NT2/D1 (cell line): ENCODE measurements around the gene MOB3B.
"Not testable (repeated sequence)": the region's sequence is repeated elsewhere in the genome, so short reads cannot be mapped to it uniquely, and the experiment has no call there.

Experiments used
- DNase-seq: peaks from one replicate; pipeline ENCODE4 v3.0.0-alpha.2; 2011; ENCODE audit warnings: low read depth, low spot score
- H3K27me3 ChIP-seq: 2 replicates; pipeline ENCODE4 v1.6.0; 2011; ENCODE audit warnings: mild to moderate bottlenecking; ENCODE audit not compliant: insufficient read length, insufficient read depth
- H3K36me3 ChIP-seq: 2 replicates; pipeline ENCODE4 v1.6.1; 2011; ENCODE audit warnings: mild to moderate bottlenecking, low read length, mixed read lengths; ENCODE audit not compliant: insufficient read depth, insufficient read length
- H3K4me1 ChIP-seq: 2 replicates; pipeline ENCODE4 v1.5.1; 2011; ENCODE audit not compliant: insufficient read depth, insufficient read length
- H3K4me3 ChIP-seq: 2 replicates; pipeline ENCODE4 v1.5.1; 2011; ENCODE audit warnings: low read depth; ENCODE audit not compliant: insufficient read length
- H3K9ac ChIP-seq: 2 replicates; pipeline ENCODE4 v1.6.0; 2011; ENCODE audit warnings: low read depth; ENCODE audit not compliant: insufficient read length
- H3K9me3 ChIP-seq: 2 replicates; pipeline ENCODE4 v1.5.1; 2011; ENCODE audit warnings: mild to moderate bottlenecking, low read length; ENCODE audit not compliant: insufficient read depth
- SUZ12 ChIP-seq: IDR thresholded peaks from 2 replicates; pipeline ENCODE4 v1.6.1; 2011; ENCODE audit not compliant: insufficient read length, insufficient read depth; ENCODE audit errors: extremely low read depth
- YY1 ChIP-seq: IDR thresholded peaks from 2 replicates; pipeline ENCODE4 v1.6.1; 2011; ENCODE audit not compliant: insufficient read length, insufficient read depth
- ZNF274 ChIP-seq: IDR thresholded peaks from 2 replicates; pipeline ENCODE4 v1.6.1; 2011; ENCODE audit warnings: mild to moderate bottlenecking, low read depth, low read length

Gene MOB3B

GRCh38 chr9:27514551-27514950 is 15.1 kb downstream of the MOB3B start:
- Histone ChIP-seq H3K36me3 (no peaks in the 10 kb centered on the region), H3K4me3 (no peak overlapping the region)

GRCh38 chr9:27511771-27512170 is 17.8 kb downstream of the MOB3B start:
- H3K9me3 ChIP-seq: no peaks in the 10 kb centered on the region
- H3K27me3 ChIP-seq: no peaks in the 10 kb centered on the region
- no peak overlapping the region for H3K9ac ChIP-seq
- TF ChIP-seq SUZ12 (no peak), ZNF274 (no peak), YY1 (no peak)
- no peak for DNase-seq
- no peak overlapping the region for H3K4me3 ChIP-seq
- H3K4me1 ChIP-seq: no peaks in the 10 kb centered on the region
- H3K36me3 ChIP-seq: no peaks in the 10 kb centered on the region

More at GRCh38 chr9:27514551-27514950, 15.1 kb downstream of the MOB3B start:
- no peak for DNase-seq
- no peak for TF ChIP-seq ZNF274
- no peak for TF ChIP-seq YY1
- TF ChIP-seq SUZ12: no peak
- Histone ChIP-seq H3K27me3 (no peaks in the 10 kb centered on the region), H3K4me1 (no peaks in the 10 kb centered on the region), H3K9me3 (no peaks in the 10 kb centered on the region), H3K9ac (no peak overlapping the region)

- H3K9me3 ChIP-seq: no peaks in the 10 kb centered on the region
- H3K4me3 ChIP-seq: no peak overlapping the region
- H3K4me1 ChIP-seq: no peaks in the 10 kb centered on the region
- TF ChIP-seq SUZ12 (no peak), YY1 (no peak), ZNF274 (no peak)
- no peaks in the 10 kb centered on the region for H3K27me3 ChIP-seq
- DNase-seq: no peak
- H3K36me3 ChIP-seq: no peaks in the 10 kb centered on the region
- no peak overlapping the region for H3K9ac ChIP-seq
Measured at GRCh38 chr9:27510780-27511179, 18.8 kb downstream of the MOB3B start.

GRCh38 chr9:27506981-27507380 is 22.6 kb downstream of the MOB3B start:
- H3K4me1 ChIP-seq: peaks cover 2% of the 10 kb centered on the region
- TF ChIP-seq ZNF274 (no peak), YY1 (no peak), SUZ12 (no peak)
- no peaks in the 10 kb centered on the region for H3K27me3 ChIP-seq
- no peak overlapping the region for H3K4me3 ChIP-seq
- no peak for DNase-seq
- H3K9ac ChIP-seq: no peak overlapping the region
- H3K9me3 ChIP-seq: no peaks in the 10 kb centered on the region; the same call in 1 of the 2 replicates
- H3K36me3 ChIP-seq: no peaks in the 10 kb centered on the region

GRCh38 chr9:27505744-27506161 is 23.9 kb downstream of the MOB3B start:
- DNase-seq: no peak
- Histone ChIP-seq H3K4me1 (peaks cover 2% of the 10 kb centered on the region), H3K9ac (no peak overlapping the region), H3K27me3 (no peaks in the 10 kb centered on the region), H3K4me3 (no peak overlapping the region), H3K36me3 (no peaks in the 10 kb centered on the region), H3K9me3 (no peaks in the 10 kb centered on the region; the same call in 1 of the 2 replicates)
- TF ChIP-seq SUZ12 (no peak), YY1 (no peak), ZNF274 (no peak)

GRCh38 chr9:27504259-27504658 is 25.4 kb downstream of the MOB3B start:
- Histone ChIP-seq H3K36me3 (no peaks in the 10 kb centered on the region), H3K27me3 (no peaks in the 10 kb centered on the region), H3K9me3 (no peaks in the 10 kb centered on the region; the same call in 1 of the 2 replicates), H3K9ac (no peak overlapping the region), H3K4me1 (peaks cover 2% of the 10 kb centered on the region), H3K4me3 (no peak overlapping the region)
- no peak for DNase-seq
- TF ChIP-seq ZNF274: no peak
- TF ChIP-seq YY1: no peak
- no peak for TF ChIP-seq SUZ12

- peaks cover 2% of the 10 kb centered on the region for H3K4me1 ChIP-seq
- no peaks in the 10 kb centered on the region for H3K36me3 ChIP-seq
- no peak overlapping the region for H3K9ac ChIP-seq
- H3K4me3 ChIP-seq: no peak overlapping the region
- DNase-seq: no peak
- no peaks in the 10 kb centered on the region for H3K27me3 ChIP-seq
- no peaks in the 10 kb centered on the region; the same call in 1 of the 2 replicates for H3K9me3 ChIP-seq
- no peak for TF ChIP-seq ZNF274
- no peak for TF ChIP-seq YY1
- TF ChIP-seq SUZ12: no peak
Measured at GRCh38 chr9:27503623-27504022, 26.0 kb downstream of the MOB3B start.

- not testable (repeated sequence) for H3K4me3 ChIP-seq, H3K9me3 ChIP-seq, H3K27me3 ChIP-seq, H3K36me3 ChIP-seq, DNase-seq, H3K9ac ChIP-seq, H3K4me1 ChIP-seq
Measured at GRCh38 chr9:27500902-27501301, 28.7 kb downstream of the MOB3B start.
